HL-60 (cell line): ENCODE measurements around the gene KANK4.

ENCODE experiments used
- DNase-seq, 2 experiments: peaks; one replicate each; pipeline ENCODE4 v3.0.0-alpha.2; 2010 to 2020; ENCODE audit warnings: low read depth in 1 of 2, low spot score in 1 of 2
- H3K27ac ChIP-seq: fragments of 250-450 bp; sonication (Bioruptor Pico); replicated peaks from 2 replicates; pipeline ENCODE4 v1.5.1; 2020; ENCODE audit warnings: mild to moderate bottlenecking, moderate library complexity
- H3K27me3 ChIP-seq: fragments of 250-450 bp; sonication (Bioruptor Pico); 2 replicates; pipeline ENCODE4 v1.5.1; 2021; ENCODE audit warnings: mild to moderate bottlenecking, moderate library complexity; ENCODE audit not compliant: insufficient read depth, poor library complexity, severe bottlenecking
- H3K4me3 ChIP-seq: replicated peaks from 2 replicates; pipeline ENCODE4 v1.5.1; 2011; ENCODE audit warnings: mild to moderate bottlenecking, control low read depth, low read length; ENCODE audit not compliant: insufficient read depth
- CTCF ChIP-seq: IDR thresholded peaks from one replicate; pipeline ENCODE4 v1.5.1; 2011; ENCODE audit warnings: low read length, control low read depth, inconsistent platforms; ENCODE audit not compliant: insufficient read depth
- GABPA ChIP-seq: IDR thresholded peaks from 2 replicates; pipeline ENCODE4 v1.6.1; 2012; ENCODE audit warnings: low read depth
- POLR2AphosphoS5 ChIP-seq: IDR thresholded peaks from 2 replicates; pipeline ENCODE4 v1.6.1; 2012; ENCODE audit warnings: low read depth
- REST ChIP-seq: IDR thresholded peaks from 2 replicates; pipeline ENCODE4 v1.6.1; 2012; ENCODE audit warnings: low read depth; ENCODE audit not compliant: insufficient replicate concordance
- SPI1 ChIP-seq: IDR thresholded peaks from 2 replicates; pipeline ENCODE4 v1.6.1; 2012; ENCODE audit warnings: low read depth, mild to moderate bottlenecking, borderline replicate concordance

KANK4 gene

GRCh38 chr1:62232871-62233278, 86.4 kb downstream of the KANK4 start:
- no peak for DNase-seq
- no peak overlapping the region for H3K4me3 ChIP-seq
- TF ChIP-seq CTCF (no peak), POLR2AphosphoS5 (no peak), REST (no peak), SPI1 (no peak), GABPA (no peak)
- H3K27ac ChIP-seq: no peak overlapping the region
- no peaks in the 10 kb centered on the region for H3K27me3 ChIP-seq

GRCh38 chr1:62230718-62231117, 88.5 kb downstream of the KANK4 start:
- H3K27ac ChIP-seq: no peak overlapping the region
- no peak for DNase-seq
- no peak for TF ChIP-seq POLR2AphosphoS5
- H3K4me3 ChIP-seq: no peak overlapping the region
- H3K27me3 ChIP-seq: no peaks in the 10 kb centered on the region

GRCh38 chr1:62229932-62230331, 89.3 kb downstream of the KANK4 start:
- no peak overlapping the region for H3K27ac ChIP-seq
- no peaks in the 10 kb centered on the region for H3K27me3 ChIP-seq
- no peak overlapping the region for H3K4me3 ChIP-seq
- DNase-seq: no peak
- no peak for TF ChIP-seq SPI1
- TF ChIP-seq GABPA: no peak
- TF ChIP-seq CTCF: no peak
- TF ChIP-seq REST: no peak
- no peak for TF ChIP-seq POLR2AphosphoS5

- no peak for DNase-seq
- Histone ChIP-seq H3K27ac (no peak overlapping the region), H3K27me3 (no peaks in the 10 kb centered on the region), H3K4me3 (no peak overlapping the region)
- TF ChIP-seq CTCF (no peak), POLR2AphosphoS5 (no peak), REST (no peak), SPI1 (no peak), GABPA (no peak)
Measured at GRCh38 chr1:62229468-62229867, 89.8 kb downstream of the KANK4 start.
